GM23248 (cell line): ENCODE results near the gene CDCA3.

ENCODE experiments used
- EZH2 ChIP-seq: fragments of 200-600 bp; sonication (generic); IDR thresholded peaks from 2 replicates; pipeline ENCODE4 v1.6.1; 2018; ENCODE audit warnings: antibody characterized with exemption, mild to moderate bottlenecking; ENCODE audit not compliant: insufficient read depth, poor library complexity, severe bottlenecking
- EZH2phosphoT487 ChIP-seq: fragments of 200-600 bp; sonication (generic); IDR thresholded peaks from 2 replicates; pipeline ENCODE4 v1.6.1; 2018; ENCODE audit warnings: antibody characterized with exemption, moderate library complexity, mild to moderate bottlenecking, low read depth; ENCODE audit not compliant: insufficient read depth

- no peak for TF ChIP-seq EZH2
- TF ChIP-seq EZH2phosphoT487: no peak
These were observed 1.7 kb downstream of the CDCA3 start for GRCh38 chr12:6849427-6849826.
